Measurements from ENCODE around the gene AMHR2.
"Not testable (repeated sequence)": the region's sequence is repeated elsewhere in the genome, so short reads cannot be mapped to it uniquely, and the experiment has no call there.

Gene AMHR2

DNA sequence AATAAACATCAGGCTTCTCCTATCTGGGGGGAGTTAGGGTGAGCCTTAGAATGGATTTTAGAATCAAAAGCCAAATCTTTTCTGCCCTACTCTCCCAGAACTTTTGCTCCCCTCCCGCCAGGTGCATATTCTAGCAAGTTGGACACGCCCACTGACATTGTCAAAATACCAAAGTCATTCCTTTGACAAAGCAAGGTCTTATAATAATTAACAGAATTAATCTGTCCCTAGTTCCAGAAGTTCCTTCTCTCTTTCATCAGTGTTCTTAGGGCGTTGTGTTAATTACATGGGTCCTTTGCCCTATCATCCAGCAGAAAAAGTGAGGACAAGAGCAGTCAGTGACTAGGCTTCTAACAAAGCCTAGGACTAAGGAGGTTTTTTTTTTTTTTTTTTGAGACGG lies 20.3 kb downstream of the AMHR2 start:
- H3K14ac ChIP-seq (ENCODE audit: low read length in 2 of 2): no peak overlapping the region
- H4K8ac ChIP-seq (ENCODE audit: low read length): no peak overlapping the region
- H3K4me2 ChIP-seq (ENCODE audit: low read length, poor library complexity, severe bottlenecking): peak overlapping the region; percentile 23
- H2BK15ac ChIP-seq (ENCODE audit: low read depth, poor library complexity, severe bottlenecking): no peak overlapping the region
- no peak overlapping the region for H3K9ac ChIP-seq (ENCODE audit: low read length)
- no peak overlapping the region for H3K23ac ChIP-seq (ENCODE audit: low read length in 2 of 2)
- no peak overlapping the region for H2BK120ac ChIP-seq (ENCODE audit: low read depth, low read length)
- H2AFZ ChIP-seq (ENCODE audit: low read depth, low read length): no peak overlapping the region
- H3K9me3 ChIP-seq (ENCODE audit: control insufficient read depth, low read length): no peaks in the 10 kb centered on the region
- peak overlapping the region in 1 of 2 experiments; percentile 33 for H3K4me3 ChIP-seq (ENCODE audit: insufficient read depth in 1 of 2, low read depth in 1 of 2, low read length in 2 of 2)
- H4K91ac ChIP-seq (ENCODE audit: low read length): no peak overlapping the region
- H2BK12ac ChIP-seq (ENCODE audit: low read length in 2 of 2): no peak overlapping the region
- H3K79me1 ChIP-seq (replicated peaks; ENCODE audit: low read length, poor library complexity, severe bottlenecking): peaks cover 8% of the 10 kb centered on the region
- no peak overlapping the region for H2BK5ac ChIP-seq (ENCODE audit: low read depth, low read length, poor library complexity, severe bottlenecking)
- H3K27ac ChIP-seq (ENCODE audit: low read length, poor library complexity, severe bottlenecking): no peak overlapping the region
- H3K18ac ChIP-seq (ENCODE audit: low read depth in 1 of 2, low read length in 2 of 2): no peak overlapping the region
- H2AK5ac ChIP-seq (ENCODE audit: low read length, severe bottlenecking): no peak overlapping the region
- H3K4me1 ChIP-seq (ENCODE audit: control insufficient read depth, insufficient read depth, low read depth, low read length): peaks cover 16% of the 10 kb centered on the region
- no peak overlapping the region for H3K4ac ChIP-seq (ENCODE audit: low read depth in 1 of 2, low read length in 2 of 2)
- peaks cover 23 to 55% of the 10 kb centered on the region in 2 experiments for H3K36me3 ChIP-seq (ENCODE audit: control insufficient read depth in 1 of 2, insufficient read depth in 2 of 2, low read depth in 1 of 2, low read length in 2 of 2)
- no peak for DNase-seq
- 100% methylated on average over 3 of the region's 4 CpGs for WGBS
- H3K27me3 ChIP-seq (ENCODE audit: control insufficient read depth in 1 of 2, insufficient read depth in 1 of 2, low read length in 2 of 2): no peaks in the 10 kb centered on the region

- H3K9ac ChIP-seq (ENCODE audit: low read length): peak overlapping the region; percentile 15
- H3K27ac ChIP-seq (ENCODE audit: low read length, poor library complexity, severe bottlenecking); H4K91ac ChIP-seq (ENCODE audit: low read length); H3K27me3 ChIP-seq (ENCODE audit: control insufficient read depth in 1 of 2, insufficient read depth in 1 of 2, low read length in 2 of 2); H3K14ac ChIP-seq (ENCODE audit: low read length in 2 of 2); H2AK5ac ChIP-seq (ENCODE audit: low read length, severe bottlenecking); H3K4me2 ChIP-seq (ENCODE audit: low read length, poor library complexity, severe bottlenecking); H4K8ac ChIP-seq (ENCODE audit: low read length); H3K79me1 ChIP-seq (replicated peaks; ENCODE audit: low read length, poor library complexity, severe bottlenecking); H2BK5ac ChIP-seq (ENCODE audit: low read depth, low read length, poor library complexity, severe bottlenecking); H3K4ac ChIP-seq (ENCODE audit: low read depth in 1 of 2, low read length in 2 of 2); H3K18ac ChIP-seq (ENCODE audit: low read depth in 1 of 2, low read length in 2 of 2); H3K9me3 ChIP-seq (ENCODE audit: control insufficient read depth, low read length); H2AFZ ChIP-seq (ENCODE audit: low read depth, low read length); DNase-seq; H3K23ac ChIP-seq (ENCODE audit: low read length in 2 of 2); H2BK120ac ChIP-seq (ENCODE audit: low read depth, low read length); H2BK15ac ChIP-seq (ENCODE audit: low read depth, poor library complexity, severe bottlenecking); H2BK12ac ChIP-seq (ENCODE audit: low read length in 2 of 2): not testable (repeated sequence)
- H3K4me3 ChIP-seq (ENCODE audit: insufficient read depth in 1 of 2, low read depth in 1 of 2, low read length in 2 of 2): peak overlapping the region in 1 of 2 experiments; percentile 37
- H3K4me1 ChIP-seq (ENCODE audit: control insufficient read depth, insufficient read depth, low read depth, low read length): peaks cover 16% of the 10 kb centered on the region
- peaks cover 23 to 55% of the 10 kb centered on the region in 2 experiments for H3K36me3 ChIP-seq (ENCODE audit: control insufficient read depth in 1 of 2, insufficient read depth in 2 of 2, low read depth in 1 of 2, low read length in 2 of 2)
- 99% methylated on average over 11 of the region's 11 CpGs for WGBS
These were observed 21.1 kb downstream of the AMHR2 start for GRCh38 chr12:53444593-53445325.

GRCh38 chr12:53450936-53451335 lies 27.3 kb downstream of the AMHR2 start:
- H3K23ac ChIP-seq (ENCODE audit: low read length in 2 of 2): no peak overlapping the region
- H2BK15ac ChIP-seq (ENCODE audit: low read depth, poor library complexity, severe bottlenecking): no peak overlapping the region
- H3K36me3 ChIP-seq (ENCODE audit: control insufficient read depth in 1 of 2, insufficient read depth in 2 of 2, low read depth in 1 of 2, low read length in 2 of 2): peaks cover 25 to 49% of the 10 kb centered on the region in 2 experiments
- H3K27ac ChIP-seq (ENCODE audit: low read length, poor library complexity, severe bottlenecking): no peak overlapping the region
- no peaks in the 10 kb centered on the region for H3K9me3 ChIP-seq (ENCODE audit: control insufficient read depth, low read length)
- no peak overlapping the region for H3K4me2 ChIP-seq (ENCODE audit: low read length, poor library complexity, severe bottlenecking)
- H3K14ac ChIP-seq (ENCODE audit: low read length in 2 of 2): no peak overlapping the region
- H2AK5ac ChIP-seq (ENCODE audit: low read length, severe bottlenecking): no peak overlapping the region
- no peaks in the 10 kb centered on the region for H3K27me3 ChIP-seq (ENCODE audit: control insufficient read depth in 1 of 2, insufficient read depth in 1 of 2, low read length in 2 of 2)
- peaks cover 5% of the 10 kb centered on the region for H3K4me1 ChIP-seq (ENCODE audit: control insufficient read depth, insufficient read depth, low read depth, low read length)
- H2BK120ac ChIP-seq (ENCODE audit: low read depth, low read length): no peak overlapping the region
- H4K8ac ChIP-seq (ENCODE audit: low read length): no peak overlapping the region
- H2BK5ac ChIP-seq (ENCODE audit: low read depth, low read length, poor library complexity, severe bottlenecking): no peak overlapping the region
- no peak overlapping the region for H3K9ac ChIP-seq (ENCODE audit: low read length)
- no peak overlapping the region for H2AFZ ChIP-seq (ENCODE audit: low read depth, low read length)
- no peak overlapping the region for H3K18ac ChIP-seq (ENCODE audit: low read depth in 1 of 2, low read length in 2 of 2)
- H3K4me3 ChIP-seq (ENCODE audit: insufficient read depth in 1 of 2, low read depth in 1 of 2, low read length in 2 of 2): no peak overlapping the region
- H2BK12ac ChIP-seq (ENCODE audit: low read length in 2 of 2): no peak overlapping the region
- WGBS: 97% methylated on average over 3 of the region's 7 CpGs
- H3K79me1 ChIP-seq (replicated peaks; ENCODE audit: low read length, poor library complexity, severe bottlenecking): peaks cover 4% of the 10 kb centered on the region
- H3K4ac ChIP-seq (ENCODE audit: low read depth in 1 of 2, low read length in 2 of 2): no peak overlapping the region
- H4K91ac ChIP-seq (ENCODE audit: low read length): no peak overlapping the region
- DNase-seq: no peak

GRCh38 chr12:53451661-53452158 lies 28.1 kb downstream of the AMHR2 start, which contains the start of gene PCBP2:
Gene PCBP2 (plus strand): TSS chr12:53452102. CDS start chr12:53454801, 2,699 bp downstream.
- H3K79me1 ChIP-seq (replicated peaks; ENCODE audit: low read length, poor library complexity, severe bottlenecking): peaks cover 4% of the 10 kb centered on the region
- peaks cover 5% of the 10 kb centered on the region for H3K4me1 ChIP-seq (ENCODE audit: control insufficient read depth, insufficient read depth, low read depth, low read length)
- peak within 1 kb of the TSS; percentile 98 to 99 for H3K18ac ChIP-seq (ENCODE audit: low read depth in 1 of 2, low read length in 2 of 2)
- H3K36me3 ChIP-seq (ENCODE audit: control insufficient read depth in 1 of 2, insufficient read depth in 2 of 2, low read depth in 1 of 2, low read length in 2 of 2): peaks cover 28 to 51% of the 10 kb centered on the region in 2 experiments
- H2BK120ac ChIP-seq (ENCODE audit: low read depth, low read length): peak within 1 kb of the TSS; percentile 55
- no peaks in the 10 kb centered on the region for H3K27me3 ChIP-seq (ENCODE audit: control insufficient read depth in 1 of 2, insufficient read depth in 1 of 2, low read length in 2 of 2)
- H3K23ac ChIP-seq (ENCODE audit: low read length in 2 of 2): no peak within 1 kb of the TSS
- peak within 1 kb of the TSS; percentile 87 for H2BK5ac ChIP-seq (ENCODE audit: low read depth, low read length, poor library complexity, severe bottlenecking)
- peak within 1 kb of the TSS; percentile 100 for H3K27ac ChIP-seq (ENCODE audit: low read length, poor library complexity, severe bottlenecking)
- DNase-seq: peak; percentile 100
- H2AK5ac ChIP-seq (ENCODE audit: low read length, severe bottlenecking): peak within 1 kb of the TSS; percentile 99
- H3K4ac ChIP-seq (ENCODE audit: low read depth in 1 of 2, low read length in 2 of 2): peak within 1 kb of the TSS; percentile 95 to 98
- H4K8ac ChIP-seq (ENCODE audit: low read length): peak within 1 kb of the TSS; percentile 86
- H2AFZ ChIP-seq (ENCODE audit: low read depth, low read length): no peak within 1 kb of the TSS
- H3K4me2 ChIP-seq (ENCODE audit: low read length, poor library complexity, severe bottlenecking): peak within 1 kb of the TSS; percentile 81
- peak within 1 kb of the TSS; percentile 97 for H4K91ac ChIP-seq (ENCODE audit: low read length)
- H3K4me3 ChIP-seq (ENCODE audit: insufficient read depth in 1 of 2, low read depth in 1 of 2, low read length in 2 of 2): peak within 1 kb of the TSS; percentile 95
- 2% methylated on average over 12 of the region's 32 CpGs for WGBS
- peak within 1 kb of the TSS; percentile 99 for H3K9ac ChIP-seq (ENCODE audit: low read length)
- H2BK12ac ChIP-seq (ENCODE audit: low read length in 2 of 2): no peak within 1 kb of the TSS
- peak within 1 kb of the TSS; percentile 64 for H2BK15ac ChIP-seq (ENCODE audit: low read depth, poor library complexity, severe bottlenecking)
- no peaks in the 10 kb centered on the region for H3K9me3 ChIP-seq (ENCODE audit: control insufficient read depth, low read length)
- peak within 1 kb of the TSS in 1 of 2 experiments; percentile 97 for H3K14ac ChIP-seq (ENCODE audit: low read length in 2 of 2)
